Mesenteric fat pad (tissue), 1 donor: ENCODE data around the gene KLHL1. TPM values are rescaled to one million over a fixed set of nuclear protein-coding genes. Genes with fewer than 3 reads are reported as not detected.

Experiments used
- DNase-seq: peaks from one replicate; pipeline ENCODE4 v3.0.0-alpha.2; 2020; ENCODE audit warnings: low spot score
- total RNA-seq: library from RNA; stranded (reverse); fragmentation: NEBNext Ultra II Directional; extraction: Animal tissue kit (Norgen Biotek cat#: 25700); gene quantifications from one replicate; pipeline ENCODE4 v1.2.1, GENCODE V29; 2021
- donor health status: DM: yes; HTN: yes; CAD: no.

KLHL1 gene
- total RNA-seq, 1 donor from 2014 or later = not detected

- DNase-seq = no peak
These were observed 424.1 kb downstream of the KLHL1 start for GRCh38 chr13:69683921-69684686.

- DNase-seq = no peak
These were observed 426.5 kb downstream of the KLHL1 start for GRCh38 chr13:69681722-69682121.

GRCh38 chr13:69677343-69677742, 430.9 kb downstream of the KLHL1 start:
- no peak for DNase-seq

- DNase-seq = no peak
These were observed 432.0 kb downstream of the KLHL1 start for GRCh38 chr13:69676286-69676685.

GRCh38 chr13:69660155-69660554, 448.1 kb downstream of the KLHL1 start:
- DNase-seq = no peak

GRCh38 chr13:69657676-69658075, 450.6 kb downstream of the KLHL1 start:
- no peak for DNase-seq

- DNase-seq = no peak
These were observed 453.9 kb downstream of the KLHL1 start for GRCh38 chr13:69654392-69654791.

Other genes starting within 250 kb of the KLHL1 start
- not detected for gene ATXN8OS, start 626 bp downstream of the KLHL1 start, total RNA-seq